Kidney glomerular epithelial cell (primary cell): ENCODE measurements around the gene NUDT5.
"Not testable (repeated sequence)": the region's sequence is repeated elsewhere in the genome, so short reads cannot be mapped to it uniquely, and the experiment has no call there.

Source experiments
- DNase-seq: peaks from one replicate; lab custom pipeline; 2025; lab: John Stamatoyannopoulos, UW

NUDT5 gene

GRCh38 chr10:12195603-12196506, at the start of gene NUDT5, which contains the start of gene CDC123:
Gene NUDT5 (minus strand): TSS chr10:12195891. CDS start chr10:12186291, 9,600 bp downstream.
Gene CDC123 (plus strand): TSS chr10:12196188. CDS start chr10:12196246, 58 bp downstream.
- peak; percentile 94 for DNase-seq

GRCh38 chr10:12243864-12244620, 48.4 kb upstream of the NUDT5 start:
- no peak for DNase-seq

GRCh38 chr10:12241810-12242529, 46.3 kb upstream of the NUDT5 start:
- DNase-seq, result no peak

DNA sequence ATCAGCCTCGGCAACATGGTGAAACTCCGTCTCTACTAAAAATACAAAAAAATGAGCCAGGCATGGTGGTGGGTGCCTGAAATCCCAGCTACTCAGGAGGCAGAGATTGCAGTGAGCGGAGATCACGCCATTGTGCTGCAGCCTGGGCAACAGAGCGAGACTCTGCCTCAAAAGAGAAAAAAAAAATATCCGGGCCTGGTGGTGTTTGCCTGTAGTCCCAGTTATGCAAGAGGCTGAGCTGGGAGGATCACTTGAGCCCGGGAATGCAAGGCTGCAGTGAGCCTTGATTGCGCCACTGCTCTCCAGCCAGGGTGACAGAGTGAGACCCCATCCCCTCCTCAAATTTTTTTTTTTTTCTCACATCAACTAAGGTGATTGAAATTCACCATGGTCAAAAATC, 43.1 kb upstream of the NUDT5 start:
- DNase-seq, result no peak

- DNase-seq, result peak; percentile 86
Observed at GRCh38 chr10:12237265-12238220, 41.9 kb upstream of the NUDT5 start.

DNA sequence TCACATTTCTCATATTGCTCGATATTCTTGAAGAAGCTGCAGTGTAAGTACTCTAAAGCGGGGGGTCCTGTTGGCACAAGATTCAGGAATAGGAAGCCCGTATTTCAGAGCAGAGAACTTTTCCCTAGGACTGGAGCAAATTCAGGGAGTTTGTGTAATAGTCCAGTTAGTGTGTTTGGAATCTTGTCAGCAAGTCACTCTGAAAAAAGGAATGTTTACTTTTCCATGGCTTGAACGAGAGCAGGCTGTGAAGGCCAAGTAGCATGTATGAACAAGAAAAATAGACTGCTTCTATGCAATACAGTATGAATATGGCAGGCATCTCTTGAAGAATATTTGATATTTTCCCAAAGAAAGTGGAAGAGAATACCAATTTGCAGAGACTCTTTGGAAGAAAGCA, 40.1 kb upstream of the NUDT5 start:
- DNase-seq, result no peak

DNA sequence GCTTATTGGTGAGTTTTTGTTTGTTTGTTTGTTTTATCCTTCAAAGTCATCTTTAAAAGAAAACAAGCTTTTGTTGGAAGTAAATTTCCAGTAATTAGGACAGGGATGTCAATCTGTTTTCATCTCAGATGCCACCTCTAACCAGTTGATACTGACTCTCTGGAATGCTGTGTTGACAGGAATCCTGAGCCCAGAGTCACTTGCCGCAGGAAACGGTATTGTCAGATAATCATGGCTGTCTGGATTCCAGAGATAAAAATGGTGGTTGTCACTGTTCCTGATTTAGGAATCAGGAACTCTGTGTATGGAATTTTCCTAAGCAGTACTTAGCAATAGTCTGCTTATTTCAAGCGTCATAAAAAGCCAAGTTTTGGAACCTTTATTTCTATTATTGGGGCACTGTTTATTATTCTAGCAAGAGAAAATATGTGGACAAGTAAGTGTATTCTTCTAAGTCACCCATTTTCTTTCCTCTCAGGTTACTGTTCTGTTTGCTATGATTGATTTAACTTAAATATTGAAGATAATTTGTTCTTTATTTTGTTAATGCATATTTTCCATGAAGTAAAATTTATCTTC, 39.5 kb upstream of the NUDT5 start:
- no peak for DNase-seq

GRCh38 chr10:12234687-12235086, 39.0 kb upstream of the NUDT5 start:
- not testable (repeated sequence) for DNase-seq

- no peak for DNase-seq
Observed at GRCh38 chr10:12228851-12229250, 33.2 kb upstream of the NUDT5 start.

DNA sequence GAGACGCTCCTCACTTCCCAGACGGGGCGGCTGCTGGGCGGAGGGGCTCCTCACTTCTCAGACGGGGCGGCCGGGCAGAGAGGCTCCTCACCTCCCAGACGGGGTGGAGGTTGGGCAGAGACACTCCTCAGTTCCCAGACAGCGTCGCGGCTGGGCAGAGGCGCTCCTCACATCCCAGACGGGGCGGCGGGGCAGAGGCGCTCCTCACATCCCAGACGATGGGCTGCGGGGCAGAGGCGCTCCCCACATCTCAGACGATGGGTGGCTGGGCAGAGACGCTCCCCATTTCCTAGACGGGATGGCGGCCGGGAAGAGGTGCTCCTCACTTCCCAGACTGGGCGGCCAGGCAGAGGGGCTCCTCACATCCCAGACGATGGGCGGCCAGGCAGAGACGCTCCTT, 30.7 kb upstream of the NUDT5 start:
- DNase-seq, result not testable (repeated sequence)

GRCh38 chr10:12225444-12225843, 29.8 kb upstream of the NUDT5 start:
- no peak for DNase-seq

DNA sequence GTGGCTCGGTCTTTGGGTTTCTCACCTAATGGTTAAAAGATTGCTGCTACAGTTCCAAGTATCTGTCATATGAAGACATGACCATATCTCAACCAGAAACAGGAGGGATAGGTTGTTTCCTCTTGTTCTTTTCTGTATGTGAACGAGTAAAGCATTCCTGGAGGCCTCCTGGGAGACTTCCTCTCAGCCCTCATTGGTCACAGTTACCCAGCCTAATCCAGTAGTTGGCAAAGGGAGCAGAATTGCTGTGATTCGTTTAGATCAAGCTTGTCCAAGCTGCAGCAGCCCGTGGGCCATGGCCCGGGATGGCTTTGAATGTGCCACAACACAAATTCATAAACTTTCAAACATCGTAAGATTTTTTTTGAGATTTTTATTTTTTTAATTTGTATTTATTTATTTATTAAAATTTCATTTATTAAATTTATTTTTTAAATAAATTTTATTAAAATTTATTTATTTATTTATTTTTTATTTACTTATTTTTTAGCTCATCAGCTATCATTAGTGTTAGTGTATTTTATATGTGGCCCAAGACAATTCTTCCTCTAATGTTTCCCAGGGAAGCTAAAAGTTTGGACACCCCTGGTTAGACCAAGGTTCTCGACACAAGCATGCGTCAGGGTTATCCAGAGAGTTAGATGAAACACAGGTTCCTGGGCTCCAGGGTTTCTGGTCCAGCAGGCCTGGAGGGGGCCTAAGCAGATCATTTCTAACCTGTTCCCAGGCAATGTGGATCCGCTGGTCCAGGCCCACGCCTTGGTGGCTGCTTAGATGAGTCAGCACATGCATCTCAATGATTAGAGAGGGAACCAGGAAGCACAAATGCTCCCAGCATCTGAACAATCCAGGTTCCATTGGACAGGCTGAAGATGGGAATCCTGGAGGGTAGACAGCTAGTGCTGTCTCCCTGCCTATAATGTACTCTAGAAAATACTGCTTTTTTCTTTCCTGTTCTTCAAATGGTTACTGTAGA, 25.9 kb upstream of the NUDT5 start:
- DNase-seq, result no peak

GRCh38 chr10:12218991-12219390, 23.3 kb upstream of the NUDT5 start:
- no peak for DNase-seq

DNA sequence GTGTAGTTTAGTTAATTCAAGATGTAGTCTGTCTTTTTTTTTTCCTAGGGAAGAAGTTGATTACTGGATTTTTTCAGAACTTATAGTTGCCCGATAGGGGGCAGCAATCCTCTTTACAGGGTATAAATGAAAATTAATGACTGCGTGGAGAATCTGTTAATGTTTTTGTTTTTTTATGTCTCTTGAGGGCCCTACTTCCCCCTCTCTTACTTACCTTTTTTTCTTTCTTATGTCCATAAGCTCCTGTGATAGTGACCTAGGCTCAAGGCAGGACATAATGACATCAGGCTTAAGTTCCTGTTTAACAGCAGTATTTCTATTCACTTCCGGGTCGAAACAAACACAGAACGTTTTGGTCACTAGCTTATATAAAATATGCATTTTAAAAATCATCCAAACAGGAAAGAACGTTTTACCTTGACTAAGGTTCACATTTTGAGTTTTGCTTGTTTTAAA, 19.1 kb upstream of the NUDT5 start:
- DNase-seq, result peak; percentile 62

DNA sequence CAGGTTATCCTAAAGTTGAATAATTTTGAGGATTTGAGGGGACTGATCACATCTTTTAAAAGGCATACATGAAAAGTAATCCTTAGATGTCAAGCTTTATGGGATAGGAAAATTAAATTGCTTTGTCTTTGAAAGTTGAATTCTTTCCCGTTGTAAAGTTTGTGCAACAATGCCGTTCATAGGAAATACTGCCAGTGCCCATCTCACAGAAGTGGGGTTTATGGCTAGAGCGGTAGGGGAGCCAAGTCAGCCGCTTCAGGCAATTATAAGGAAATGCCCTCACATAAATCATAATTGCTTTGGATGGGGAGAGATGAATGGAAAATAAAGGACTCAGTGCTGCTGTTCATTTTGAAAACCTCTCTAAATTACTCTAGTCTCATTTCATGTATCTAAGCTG, 18.4 kb upstream of the NUDT5 start:
- DNase-seq, result no peak

GRCh38 chr10:12213621-12214020, 17.9 kb upstream of the NUDT5 start:
- no peak for DNase-seq

DNA sequence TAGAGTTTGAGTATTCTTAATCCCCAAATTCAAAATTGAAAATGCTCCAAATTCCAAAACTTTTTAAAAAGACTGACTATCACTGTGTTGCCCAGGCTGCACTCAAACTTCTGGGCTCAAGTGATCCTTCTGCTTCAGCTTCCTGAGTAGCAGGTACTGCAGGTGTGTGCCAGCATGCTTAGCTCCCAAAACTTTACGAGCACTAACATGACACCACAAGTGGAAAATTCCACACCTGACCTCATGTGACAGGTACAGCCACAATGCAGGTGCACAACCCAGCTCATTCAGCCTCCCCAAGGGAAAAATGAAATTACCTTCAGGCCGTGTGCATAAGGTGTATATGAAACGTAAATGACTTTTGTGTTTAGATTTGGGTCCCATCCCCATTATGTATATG, 16.8 kb upstream of the NUDT5 start:
- no peak for DNase-seq

DNA sequence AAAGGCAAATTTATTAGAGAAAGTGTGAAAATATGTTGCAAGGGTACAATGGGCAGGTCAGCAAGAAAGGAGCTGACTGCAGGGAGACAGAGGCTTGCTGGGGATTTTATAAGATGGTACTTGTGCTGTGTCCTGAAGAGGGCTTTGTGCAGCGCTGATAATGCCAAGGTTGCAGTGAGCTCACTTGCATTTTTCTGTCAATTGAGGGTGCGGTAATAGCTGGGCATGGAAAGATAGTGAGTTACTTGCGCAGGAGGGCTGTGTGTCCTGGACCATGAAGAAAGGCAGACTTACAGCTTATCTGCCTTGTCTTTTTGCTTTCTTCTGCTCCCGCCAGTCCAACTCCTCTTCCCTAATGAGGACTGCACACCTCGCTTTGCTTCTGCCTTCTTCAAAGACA, 12.8 kb upstream of the NUDT5 start:
- DNase-seq, result no peak

- no peak for DNase-seq
Observed at GRCh38 chr10:12207114-12207513, 11.4 kb upstream of the NUDT5 start.

DNA sequence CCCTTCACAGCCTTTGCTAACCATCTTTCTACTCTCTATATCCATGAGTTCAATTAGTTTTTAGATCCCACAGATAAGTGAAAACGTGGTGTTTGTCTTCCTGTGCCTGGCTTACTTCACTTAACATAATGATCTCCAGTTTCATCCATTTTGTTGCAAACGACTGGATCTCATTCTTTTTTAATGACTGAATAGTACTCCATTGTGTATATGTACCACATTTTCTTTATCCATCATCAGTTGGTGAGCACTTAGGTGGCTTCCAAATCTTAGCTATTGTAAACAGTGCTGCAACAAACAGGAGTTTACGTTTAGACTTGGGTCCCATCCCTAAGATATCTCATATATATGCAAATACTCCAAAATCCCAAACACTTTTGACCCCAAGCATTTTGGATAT, 9.4 kb upstream of the NUDT5 start:
- no peak for DNase-seq
